Astrocyte (in vitro differentiated cells and primary cell): ENCODE data around the gene CAPRIN2. TPM values are rescaled to one million over a fixed set of nuclear protein-coding genes. Genes with fewer than 3 reads are reported as not detected.

ENCODE experiments used
- DNase-seq: peaks from one replicate; pipeline ENCODE4 v3.0.0-alpha.2; 2010; ENCODE audit warnings: low read depth
- FAIRE-seq: peaks from 2 replicates; lab custom pipeline; 2011; peaks lifted over from hg19 to GRCh38; lab: Jason Lieb, UNC
- H2AFZ ChIP-seq: 2 replicates; pipeline ENCODE4 v1.6.0; 2012; ENCODE audit warnings: low read depth, low read length, inconsistent platforms
- H3K27ac ChIP-seq: 2 replicates; pipeline ENCODE4 v1.5.1; 2011; ENCODE audit warnings: low read depth, low read length, inconsistent platforms
- H3K27me3 ChIP-seq: 2 replicates; pipeline ENCODE4 v1.6.0; 2011; ENCODE audit warnings: low read length, inconsistent platforms; ENCODE audit not compliant: insufficient read depth
- H3K36me3 ChIP-seq: 2 replicates; pipeline ENCODE4 v1.5.1; 2011; ENCODE audit warnings: low read length, inconsistent platforms; ENCODE audit not compliant: insufficient read depth
- H3K4me1 ChIP-seq: 2 replicates; pipeline ENCODE4 v1.5.1; 2011; ENCODE audit warnings: low read length, inconsistent platforms; ENCODE audit not compliant: insufficient read depth
- H3K4me2 ChIP-seq: 2 replicates; pipeline ENCODE4 v1.6.0; 2012; ENCODE audit warnings: low read length, inconsistent platforms
- H3K4me3 ChIP-seq: 2 replicates; pipeline ENCODE4 v1.5.1; 2011; ENCODE audit warnings: low read depth, mild to moderate bottlenecking, low read length, inconsistent platforms; ENCODE audit not compliant: insufficient read depth
- H3K79me2 ChIP-seq: 2 replicates; pipeline ENCODE4 v1.6.0; 2012; ENCODE audit warnings: mild to moderate bottlenecking, low read length, inconsistent platforms; ENCODE audit not compliant: insufficient read depth
- H3K9ac ChIP-seq: 2 replicates; pipeline ENCODE4 v1.6.0; 2012; ENCODE audit warnings: mild to moderate bottlenecking, low read length, inconsistent platforms
- H3K9me3 ChIP-seq: 2 replicates; pipeline ENCODE4 v1.5.1; 2012; ENCODE audit warnings: low read depth, mild to moderate bottlenecking, low read length, inconsistent platforms; ENCODE audit not compliant: insufficient read depth
- H4K20me1 ChIP-seq: 2 replicates; pipeline ENCODE4 v1.6.0; 2012; ENCODE audit warnings: low read length, inconsistent platforms; ENCODE audit not compliant: insufficient read depth
- H3K27ac Mint-ChIP-seq: one replicate; pipeline ENCODE4 v1.8.0; 2021; ENCODE audit warnings: mild to moderate bottlenecking, mixed read lengths; ENCODE audit not compliant: unreplicated experiment
- H3K27me3 Mint-ChIP-seq: one replicate; pipeline ENCODE4 v1.8.0; 2021; ENCODE audit warnings: low read depth, mixed read lengths; ENCODE audit not compliant: unreplicated experiment
- H3K36me3 Mint-ChIP-seq: one replicate; pipeline ENCODE4 v1.8.0; 2021; ENCODE audit warnings: low read depth, mixed read lengths; ENCODE audit not compliant: unreplicated experiment
- H3K4me1 Mint-ChIP-seq: one replicate; pipeline ENCODE4 v1.8.0; 2021; ENCODE audit warnings: low read depth, mixed read lengths; ENCODE audit not compliant: unreplicated experiment
- H3K4me3 Mint-ChIP-seq: one replicate; pipeline ENCODE4 v1.8.0; 2021; ENCODE audit warnings: mild to moderate bottlenecking, moderate library complexity, mixed read lengths; ENCODE audit not compliant: unreplicated experiment
- H3K9me3 Mint-ChIP-seq: one replicate; pipeline ENCODE4 v1.8.0; 2021; ENCODE audit warnings: mild to moderate bottlenecking, mixed read lengths; ENCODE audit not compliant: unreplicated experiment
- EZH2 ChIP-seq: IDR thresholded peaks from 2 replicates; pipeline ENCODE4 v1.6.1; 2012; ENCODE audit warnings: mild to moderate bottlenecking, low read length, inconsistent platforms; ENCODE audit not compliant: insufficient read depth
- total RNA-seq: library from RNA; stranded (reverse); gene quantifications from 2 replicates; pipeline ENCODE4 v1.2.1, GENCODE V29; 2021
- TF ChIP-seq, protein P1 (sequence below): IDR thresholded peaks from 2 replicates; pipeline ENCODE4 v1.5.1; 2011; ENCODE audit warnings: low read depth, mild to moderate bottlenecking, inconsistent platforms, low read length, moderate library complexity; ENCODE audit not compliant: insufficient read depth

The CAPRIN2 gene
- total RNA-seq, 1 donor from 2014 or later = 23.1 TPM

GRCh38 chr12:30752255-30752654, 2.5 kb downstream of the CAPRIN2 start:
- Histone ChIP-seq H3K36me3 (no peaks in the 10 kb centered on the region), H3K4me1 (peaks cover 24% of the 10 kb centered on the region), H3K79me2 (peaks cover 71% of the 10 kb centered on the region), H4K20me1 (peaks cover 56% of the 10 kb centered on the region), H3K27ac (no peak overlapping the region), H3K4me2 (peak overlapping the region; percentile 92), H2AFZ (no peak overlapping the region), H3K9me3 (no peaks in the 10 kb centered on the region), H3K27me3 (no peaks in the 10 kb centered on the region), H3K4me3 (peak overlapping the region; percentile 89), H3K9ac (peak overlapping the region; percentile 85)
- Mint-ChIP-seq H3K4me1 (peaks cover 25% of the 10 kb centered on the region), H3K27me3 (no peaks in the 10 kb centered on the region), H3K36me3 (peaks cover 6% of the 10 kb centered on the region), H3K4me3 (no peak overlapping the region), H3K27ac (no peak overlapping the region), H3K9me3 (no peaks in the 10 kb centered on the region)
- TF ChIP-seq, protein P1, sequence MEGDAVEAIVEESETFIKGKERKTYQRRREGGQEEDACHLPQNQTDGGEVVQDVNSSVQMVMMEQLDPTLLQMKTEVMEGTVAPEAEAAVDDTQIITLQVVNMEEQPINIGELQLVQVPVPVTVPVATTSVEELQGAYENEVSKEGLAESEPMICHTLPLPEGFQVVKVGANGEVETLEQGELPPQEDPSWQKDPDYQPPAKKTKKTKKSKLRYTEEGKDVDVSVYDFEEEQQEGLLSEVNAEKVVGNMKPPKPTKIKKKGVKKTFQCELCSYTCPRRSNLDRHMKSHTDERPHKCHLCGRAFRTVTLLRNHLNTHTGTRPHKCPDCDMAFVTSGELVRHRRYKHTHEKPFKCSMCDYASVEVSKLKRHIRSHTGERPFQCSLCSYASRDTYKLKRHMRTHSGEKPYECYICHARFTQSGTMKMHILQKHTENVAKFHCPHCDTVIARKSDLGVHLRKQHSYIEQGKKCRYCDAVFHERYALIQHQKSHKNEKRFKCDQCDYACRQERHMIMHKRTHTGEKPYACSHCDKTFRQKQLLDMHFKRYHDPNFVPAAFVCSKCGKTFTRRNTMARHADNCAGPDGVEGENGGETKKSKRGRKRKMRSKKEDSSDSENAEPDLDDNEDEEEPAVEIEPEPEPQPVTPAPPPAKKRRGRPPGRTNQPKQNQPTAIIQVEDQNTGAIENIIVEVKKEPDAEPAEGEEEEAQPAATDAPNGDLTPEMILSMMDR = no peak
- TF ChIP-seq EZH2 = no peak
- peak; percentile 17 for FAIRE-seq
- DNase-seq = no peak

- Histone ChIP-seq H4K20me1 (peaks cover 76% of the 10 kb centered on the region), H3K79me2 (peaks cover 100% of the 10 kb centered on the region), H3K9me3 (no peaks in the 10 kb centered on the region), H3K36me3 (peaks cover 7% of the 10 kb centered on the region), H3K27me3 (no peaks in the 10 kb centered on the region), H3K4me3 (no peak overlapping the region), H2AFZ (no peak overlapping the region), H3K4me2 (peak overlapping the region; percentile 2), H3K4me1 (peaks cover 14% of the 10 kb centered on the region), H3K9ac (no peak overlapping the region), H3K27ac (no peak overlapping the region)
- DNase-seq (no peak), FAIRE-seq (no peak)
- no peak overlapping the region for H3K27ac Mint-ChIP-seq
- no peak overlapping the region for H3K4me3 Mint-ChIP-seq
- no peaks in the 10 kb centered on the region for H3K27me3 Mint-ChIP-seq
- H3K36me3 Mint-ChIP-seq = peaks cover 12% of the 10 kb centered on the region
- TF ChIP-seq, protein P1 = no peak
- TF ChIP-seq EZH2 = no peak
- H3K9me3 Mint-ChIP-seq = no peaks in the 10 kb centered on the region
- H3K4me1 Mint-ChIP-seq = peaks cover 18% of the 10 kb centered on the region
Measured at GRCh38 chr12:30748147-30748546, 6.6 kb downstream of the CAPRIN2 start.

DNA sequence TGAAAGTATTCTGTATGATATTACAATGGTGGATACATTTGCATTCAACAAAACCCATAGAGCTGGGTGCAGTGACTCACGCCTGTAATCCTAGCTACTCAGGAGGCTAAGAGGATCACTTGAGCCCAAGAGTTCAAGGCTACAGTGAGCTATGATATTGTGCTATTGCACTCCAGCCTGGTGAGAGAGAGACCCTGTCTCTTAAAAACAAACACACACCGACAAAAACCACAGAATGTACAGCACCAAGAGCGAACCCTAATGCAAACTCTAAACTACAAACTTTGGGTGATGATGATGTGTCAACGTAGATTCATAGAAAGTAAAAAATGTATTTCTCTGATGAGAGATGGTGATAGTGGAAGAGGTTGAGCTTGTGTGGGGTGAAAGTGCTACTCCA, 8.6 kb downstream of the CAPRIN2 start:
- no peak for FAIRE-seq

More for the DNA sequence above, 8.6 kb downstream of the CAPRIN2 start:
- H3K36me3 Mint-ChIP-seq = peaks cover 12% of the 10 kb centered on the region
- H3K4me1 ChIP-seq = no peaks in the 10 kb centered on the region
- no peak overlapping the region for H3K4me3 ChIP-seq
- TF ChIP-seq, protein P1 = no peak
- TF ChIP-seq EZH2 = no peak
- H3K9me3 ChIP-seq = no peaks in the 10 kb centered on the region
- H3K27me3 Mint-ChIP-seq = no peaks in the 10 kb centered on the region
- no peak overlapping the region for H3K4me2 ChIP-seq
- H3K4me1 Mint-ChIP-seq = peaks cover 13% of the 10 kb centered on the region
- H3K27ac Mint-ChIP-seq = no peak overlapping the region
- DNase-seq = no peak
- no peak overlapping the region for H3K4me3 Mint-ChIP-seq
- no peaks in the 10 kb centered on the region for H3K9me3 Mint-ChIP-seq
- no peak overlapping the region for H2AFZ ChIP-seq
- H3K27ac ChIP-seq = no peak overlapping the region
- peaks cover 64% of the 10 kb centered on the region for H4K20me1 ChIP-seq
- no peak overlapping the region for H3K9ac ChIP-seq
- H3K27me3 ChIP-seq = no peaks in the 10 kb centered on the region
- H3K79me2 ChIP-seq = peaks cover 100% of the 10 kb centered on the region
- peaks cover 7% of the 10 kb centered on the region for H3K36me3 ChIP-seq
